SU-DHL-6 (cell line): ENCODE measurements around the gene SHC2.

ENCODE experiments used
- H2AFZ ChIP-seq: fragments of 200-600 bp; sonication (generic); 2 replicates; pipeline ENCODE4 v1.6.1; 2014; ENCODE audit warnings: low read depth, mild to moderate bottlenecking, moderate library complexity, mixed read lengths, antibody characterized with exemption, low read length; ENCODE audit not compliant: severe bottlenecking
- H3F3A ChIP-seq: fragments of 200-600 bp; shearing (Covaris generic); 2 replicates; pipeline ENCODE4 v1.6.0; 2016; ENCODE audit warnings: antibody characterized with exemption, mild to moderate bottlenecking; ENCODE audit not compliant: insufficient read depth
- H3K27ac ChIP-seq: fragments of 200-600 bp; sonication (generic); 2 replicates; pipeline ENCODE4 v1.5.1; 2016; ENCODE audit warnings: low read depth, mild to moderate bottlenecking, low read length, moderate library complexity, mixed read lengths
- H3K27me3 ChIP-seq: fragments of 200-600 bp; sonication (generic), shearing (Covaris generic); 2 replicates; pipeline ENCODE4 v1.6.0; 2014; ENCODE audit warnings: mild to moderate bottlenecking, low read length
- H3K36me3 ChIP-seq: fragments of 200-600 bp; sonication (generic); 2 replicates; pipeline ENCODE4 v1.6.1; 2014; ENCODE audit warnings: mild to moderate bottlenecking, low read length, mixed read lengths
- H3K4me2 ChIP-seq: fragments of 300-600, 200-600 bp; shearing (Covaris generic), sonication (generic); 2 replicates; pipeline ENCODE4 v1.6.0; 2014; ENCODE audit warnings: low read length, low read depth, mild to moderate bottlenecking; ENCODE audit not compliant: poor library complexity, severe bottlenecking
- H3K4me3 ChIP-seq: fragments of 200-600 bp; sonication (generic); 2 replicates; pipeline ENCODE4 v1.5.1; 2014; ENCODE audit warnings: antibody characterized with exemption, low read length, mild to moderate bottlenecking, mixed read lengths; ENCODE audit not compliant: insufficient read depth, poor library complexity, severe bottlenecking
- H3K79me2 ChIP-seq: fragments of 200-600 bp; sonication (generic); 2 replicates; pipeline ENCODE4 v1.6.1; 2014; ENCODE audit warnings: mild to moderate bottlenecking, low read length, moderate library complexity; ENCODE audit not compliant: insufficient read depth
- H3K9ac ChIP-seq: fragments of 200-600 bp; sonication (generic); 2 replicates; pipeline ENCODE4 v1.7.0; 2014; ENCODE audit warnings: mild to moderate bottlenecking, low read length
- H3K9me2 ChIP-seq: fragments of 200-600 bp; sonication (generic); replicated peaks from 2 replicates; pipeline ENCODE4 v1.6.1; 2014; ENCODE audit warnings: low read length; ENCODE audit not compliant: insufficient read depth
- H3K9me3 ChIP-seq: fragments of 200-600 bp; sonication (generic); 2 replicates; pipeline ENCODE4 v1.6.1; 2014; ENCODE audit warnings: low read length, mixed read lengths; ENCODE audit not compliant: insufficient read depth
- H4K20me1 ChIP-seq: fragments of 200-600 bp; sonication (generic); 2 replicates; pipeline ENCODE4 v1.6.1; 2014; ENCODE audit warnings: low read depth, mild to moderate bottlenecking, antibody characterized with exemption, low read length, moderate library complexity, mixed read lengths
- CTCF ChIP-seq: fragments of 200-600 bp; sonication (generic); IDR thresholded peaks from one replicate; pipeline ENCODE4 v1.5.1; 2017; ENCODE audit warnings: antibody characterized with exemption, mild to moderate bottlenecking, low read length, moderate library complexity; ENCODE audit not compliant: insufficient read depth, poor library complexity, severe bottlenecking
- EZH2phosphoT487 ChIP-seq: fragments of 200-600 bp; sonication (generic), shearing (Covaris generic); conservative IDR thresholded peaks from 2 replicates; pipeline ENCODE4 v1.6.1; 2018; ENCODE audit warnings: mild to moderate bottlenecking, antibody characterized with exemption, low read length, moderate library complexity, mixed read lengths

Gene SHC2

GRCh38 chr19:367561-367960 is 93.3 kb downstream of the SHC2 start:
- Histone ChIP-seq H3K9me3 (no peaks in the 10 kb centered on the region), H3K4me2 (no peak overlapping the region), H3F3A (no peaks in the 10 kb centered on the region), H3K79me2 (no peaks in the 10 kb centered on the region), H3K4me3 (no peak overlapping the region), H2AFZ (no peak overlapping the region), H3K27me3 (no peaks in the 10 kb centered on the region), H3K36me3 (no peaks in the 10 kb centered on the region), H3K9ac (no peak overlapping the region), H3K27ac (no peak overlapping the region), H3K9me2 (no peaks in the 10 kb centered on the region), H4K20me1 (no peaks in the 10 kb centered on the region)
- no peak for TF ChIP-seq EZH2phosphoT487

- Histone ChIP-seq H3K36me3 (no peaks in the 10 kb centered on the region), H3K4me3 (no peak overlapping the region), H3K27ac (no peak overlapping the region), H4K20me1 (no peaks in the 10 kb centered on the region), H2AFZ (no peak overlapping the region), H3F3A (no peaks in the 10 kb centered on the region), H3K79me2 (no peaks in the 10 kb centered on the region), H3K9ac (no peak overlapping the region), H3K9me3 (no peaks in the 10 kb centered on the region), H3K4me2 (no peak overlapping the region), H3K27me3 (no peaks in the 10 kb centered on the region), H3K9me2 (no peaks in the 10 kb centered on the region)
- TF ChIP-seq CTCF (no peak), EZH2phosphoT487 (no peak)
These were observed 93.9 kb downstream of the SHC2 start for GRCh38 chr19:366951-367350.
